ENCODE data around the gene CLBA1.

DNA sequence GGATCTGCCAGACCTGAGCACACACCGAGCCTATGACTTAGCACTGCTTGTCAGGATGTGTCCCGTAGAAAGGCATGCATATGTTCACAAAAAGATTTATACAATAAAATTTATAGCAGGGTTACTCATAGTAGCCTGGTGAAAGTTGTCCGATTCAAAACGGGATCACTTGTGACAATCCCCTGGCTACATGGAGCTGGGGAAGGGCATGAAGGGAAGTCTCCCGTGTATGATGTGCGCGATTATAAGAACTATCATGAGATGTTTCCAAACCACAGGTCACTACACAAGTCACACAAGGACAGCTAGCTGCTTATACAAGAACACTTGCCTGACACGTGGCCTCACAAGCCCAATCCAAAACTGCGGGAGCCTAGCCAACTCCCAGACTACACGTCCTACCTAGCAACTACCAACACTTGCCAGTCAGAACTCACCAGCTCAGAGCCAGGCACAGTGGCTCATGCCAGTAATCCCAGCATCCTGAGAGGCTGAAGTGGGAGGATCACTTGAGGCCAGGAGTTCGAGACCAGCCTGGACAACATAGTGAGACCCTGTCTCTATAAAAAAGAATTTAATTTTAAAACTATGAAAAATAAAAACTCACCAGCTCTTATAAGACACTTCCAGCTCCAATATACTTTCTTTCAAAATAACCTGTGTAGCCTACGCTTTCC lies 42.8 kb downstream of the CLBA1 start:
- TF ChIP-seq, protein P1, sequence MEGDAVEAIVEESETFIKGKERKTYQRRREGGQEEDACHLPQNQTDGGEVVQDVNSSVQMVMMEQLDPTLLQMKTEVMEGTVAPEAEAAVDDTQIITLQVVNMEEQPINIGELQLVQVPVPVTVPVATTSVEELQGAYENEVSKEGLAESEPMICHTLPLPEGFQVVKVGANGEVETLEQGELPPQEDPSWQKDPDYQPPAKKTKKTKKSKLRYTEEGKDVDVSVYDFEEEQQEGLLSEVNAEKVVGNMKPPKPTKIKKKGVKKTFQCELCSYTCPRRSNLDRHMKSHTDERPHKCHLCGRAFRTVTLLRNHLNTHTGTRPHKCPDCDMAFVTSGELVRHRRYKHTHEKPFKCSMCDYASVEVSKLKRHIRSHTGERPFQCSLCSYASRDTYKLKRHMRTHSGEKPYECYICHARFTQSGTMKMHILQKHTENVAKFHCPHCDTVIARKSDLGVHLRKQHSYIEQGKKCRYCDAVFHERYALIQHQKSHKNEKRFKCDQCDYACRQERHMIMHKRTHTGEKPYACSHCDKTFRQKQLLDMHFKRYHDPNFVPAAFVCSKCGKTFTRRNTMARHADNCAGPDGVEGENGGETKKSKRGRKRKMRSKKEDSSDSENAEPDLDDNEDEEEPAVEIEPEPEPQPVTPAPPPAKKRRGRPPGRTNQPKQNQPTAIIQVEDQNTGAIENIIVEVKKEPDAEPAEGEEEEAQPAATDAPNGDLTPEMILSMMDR (conservative IDR thresholded peaks at IDR 0.05 in 1 of 2, IDR thresholded peaks at IDR 0.05 in 1 of 2; ENCODE audit: extremely low read depth in 1 of 2, insufficient read depth in 1 of 2, low read depth in 1 of 2, low read length in 2 of 2) = no peak
- TF ChIP-seq EZH2 (IDR thresholded peaks at IDR 0.05; ENCODE audit: borderline replicate concordance, low read length) = no peak

All from mammary epithelial cell (primary cell).